HepG2 (cell line): ENCODE results near the gene UTP4. TPM values are rescaled to one million over a fixed set of nuclear protein-coding genes. Genes with fewer than 3 reads are reported as not detected.

Experiments
- AGO1 ChIP-seq: fragments of 200-400 bp; formaldehyde crosslinking; IDR thresholded peaks from 2 replicates; pipeline ENCODE4 v1.6.1; 2017; ENCODE audit warnings: mild to moderate bottlenecking, low read depth, low read length, moderate library complexity; ENCODE audit not compliant: poor library complexity, severe bottlenecking
- ARID3A ChIP-seq: IDR thresholded peaks from 2 replicates; pipeline ENCODE4 v1.6.1; 2012; ENCODE audit warnings: low read depth, low read length, improper control_type of control experiment
- BHLHE40 ChIP-seq: IDR thresholded peaks from 2 replicates; pipeline ENCODE4 v1.6.1; 2011; ENCODE audit warnings: low read length, improper control_type of control experiment
- CENPX ChIP-seq: sonication (generic); formaldehyde crosslinking; IDR thresholded peaks from 2 replicates; pipeline ENCODE4 v1.9.0; 2021; ENCODE audit warnings: mild to moderate bottlenecking, missing genetic modification reagents, moderate library complexity
- GZF1 ChIP-seq: sonication (generic); formaldehyde crosslinking; IDR thresholded peaks from 2 replicates; pipeline ENCODE4 v1.5.1; 2020; ENCODE audit warnings: mild to moderate bottlenecking, missing genetic modification reagents
- HOXA5 ChIP-seq: sonication (generic); formaldehyde crosslinking; IDR thresholded peaks from 2 replicates; pipeline ENCODE4 v1.4.0; 2020; ENCODE audit warnings: missing genetic modification reagents
- HOXD1 ChIP-seq: sonication (generic); formaldehyde crosslinking; IDR thresholded peaks from 2 replicates; pipeline ENCODE4 v1.5.0; 2020; ENCODE audit warnings: missing genetic modification reagents
- KLF16 ChIP-seq, 2 experiments: sonication (generic) in 1 of 2; formaldehyde crosslinking in 1 of 2; IDR thresholded peaks; 2 replicates each; pipeline versions ENCODE4 v1.6.1 to v1.8.0; 2016 to 2023; ENCODE audit warnings: missing genetic modification reagents in 2 of 2, missing compliant biosample characterization in 1 of 2
- LCORL ChIP-seq, 2 experiments: fragments of 450-650 bp in 1 of 2; sonication (generic) in 1 of 2; formaldehyde crosslinking in 1 of 2; IDR thresholded peaks; 2 replicates each; pipeline versions ENCODE4 v1.5.0 to v1.6.1; 2017 to 2020; ENCODE audit warnings: antibody characterized with exemption in 1 of 2, missing genetic modification reagents in 1 of 2
- NFE2 ChIP-seq: sonication (generic); formaldehyde crosslinking; IDR thresholded peaks from 2 replicates; pipeline ENCODE4 v1.4.0; 2020; ENCODE audit warnings: missing genetic modification reagents
- SIN3A ChIP-seq: IDR thresholded peaks from 2 replicates; pipeline ENCODE4 v1.6.1; 2011; ENCODE audit warnings: low read depth, mild to moderate bottlenecking, control low read depth, low read length, borderline replicate concordance
- SP2 ChIP-seq: sonication (generic); formaldehyde crosslinking; IDR thresholded peaks from 2 replicates; pipeline ENCODE4 v1.5.1; 2020; ENCODE audit warnings: mild to moderate bottlenecking, missing genetic modification reagents
- ZBTB1 ChIP-seq: sonication (generic); formaldehyde crosslinking; IDR thresholded peaks from 2 replicates; pipeline ENCODE4 v1.4.0; 2020; ENCODE audit warnings: missing genetic modification reagents, borderline replicate concordance
- ZKSCAN5 ChIP-seq: sonication (generic); formaldehyde crosslinking; IDR thresholded peaks from 2 replicates; pipeline ENCODE4 v1.5.1; 2020; ENCODE audit warnings: mild to moderate bottlenecking, missing genetic modification reagents
- ZNF180 ChIP-seq: sonication (generic); formaldehyde crosslinking; IDR thresholded peaks from 2 replicates; pipeline ENCODE4 v1.4.0; 2020; ENCODE audit warnings: low read depth, missing genetic modification reagents, borderline replicate concordance
- ZNF234 ChIP-seq: sonication (generic); formaldehyde crosslinking; conservative IDR thresholded peaks from 2 replicates; pipeline ENCODE4 v1.5.1; 2020; ENCODE audit warnings: mild to moderate bottlenecking, missing genetic modification reagents
- ZNF556 ChIP-seq: sonication (generic); formaldehyde crosslinking; IDR thresholded peaks from 2 replicates; pipeline ENCODE4 v1.4.0; 2020; ENCODE audit warnings: mild to moderate bottlenecking, missing genetic modification reagents, borderline replicate concordance
- ZNF839 ChIP-seq: sonication (generic); formaldehyde crosslinking; IDR thresholded peaks from 2 replicates; pipeline ENCODE4 v1.4.0; 2020; ENCODE audit warnings: missing genetic modification reagents, mild to moderate bottlenecking, borderline replicate concordance
- ZSCAN22 ChIP-seq: sonication (generic); formaldehyde crosslinking; IDR thresholded peaks from 2 replicates; pipeline ENCODE4 v1.4.0; 2020; ENCODE audit warnings: mild to moderate bottlenecking, missing genetic modification reagents
- polyA plus RNA-seq, 8 experiments: library from polyadenylated mRNA; depleted of rRNA in 3 of 8; stranded (reverse) in 7 of 8; unstranded in 1 of 8; fragments of >200 nt; fragmentation: Illumina TruSeq in 4 of 8; extraction: Trizol in 4 of 8; gene quantifications; 2 replicates each; pipeline versions ENCODE4 v1.2.1 to v1.2.3, GENCODE V29; 2011 to 2016; ENCODE audit warnings: low read depth in 4 of 8, missing spikeins in 1 of 8, mixed read lengths in 1 of 8; ENCODE audit not compliant: insufficient read depth in 1 of 8
- total RNA-seq, 5 experiments: library from RNA; depleted of rRNA; stranded (reverse); fragments of >200 nt; fragmentation: Illumina TruSeq; extraction: Trizol; gene quantifications; 2 replicates each; pipeline ENCODE4 v1.2.3, GENCODE V29; 2016; ENCODE audit warnings: low read depth in 1 of 5
- TF ChIP-seq, protein P1 (sequence below): sonication (generic); formaldehyde crosslinking; IDR thresholded peaks from 2 replicates; pipeline ENCODE4 v1.9.0; 2021; ENCODE audit warnings: missing genetic modification reagents, borderline replicate concordance
- TF ChIP-seq, protein P2 (sequence below): sonication (generic); formaldehyde crosslinking; IDR thresholded peaks from 2 replicates; pipeline ENCODE4 v1.5.1; 2020; ENCODE audit warnings: mild to moderate bottlenecking, missing genetic modification reagents, borderline replicate concordance

Gene UTP4
- total and polyA plus RNA-seq, 2 of the 13 experiments (the other 11 are each of a cell fraction or from before 2014, with no cell fraction given) = 30.0 to 85.8 TPM

- TF ChIP-seq ZSCAN22 (CRISPR knock-in tag) (0 out of 2 replicates have a peak, but pooled peaks have one; percentile 20), NFE2 (CRISPR knock-in tag) (no peak), ZNF234 (CRISPR knock-in tag) (no peak), GZF1 (peak; percentile 22; the same call in 1 of the 2 replicates), ARID3A (0 out of 2 replicates have a peak, but pooled peaks have one; percentile 12), SP2 (CRISPR knock-in tag) (peak; percentile 69; the same call in 1 of the 2 replicates), CENPX (CRISPR knock-in tag) (no peak), KLF16 (CRISPR knock-in tag; IDR thresholded peaks at IDR 0.05) (no peak; a peak in 1 of 4 replicates), SIN3A (peak; percentile 94; the same call in 1 of the 2 replicates), AGO1 (no peak), BHLHE40 (peak; percentile 65), ZNF556 (CRISPR knock-in tag) (no peak; the same call in 1 of the 2 replicates), HOXD1 (CRISPR knock-in tag) (no peak), ZNF180 (CRISPR knock-in tag) (no peak), LCORL (IDR thresholded peaks at IDR 0.05) (no peak), LCORL (CRISPR knock-in tag; IDR thresholded peaks at IDR 0.05) (no peak), HOXA5 (peak; percentile 46; the same call in 1 of the 2 replicates), ZKSCAN5 (CRISPR knock-in tag) (0 out of 2 replicates have a peak, but pooled peaks have one; percentile 15), ZBTB1 (CRISPR knock-in tag) (no peak), ZNF839 (CRISPR knock-in tag) (no peak)
- TF ChIP-seq, protein P1, sequence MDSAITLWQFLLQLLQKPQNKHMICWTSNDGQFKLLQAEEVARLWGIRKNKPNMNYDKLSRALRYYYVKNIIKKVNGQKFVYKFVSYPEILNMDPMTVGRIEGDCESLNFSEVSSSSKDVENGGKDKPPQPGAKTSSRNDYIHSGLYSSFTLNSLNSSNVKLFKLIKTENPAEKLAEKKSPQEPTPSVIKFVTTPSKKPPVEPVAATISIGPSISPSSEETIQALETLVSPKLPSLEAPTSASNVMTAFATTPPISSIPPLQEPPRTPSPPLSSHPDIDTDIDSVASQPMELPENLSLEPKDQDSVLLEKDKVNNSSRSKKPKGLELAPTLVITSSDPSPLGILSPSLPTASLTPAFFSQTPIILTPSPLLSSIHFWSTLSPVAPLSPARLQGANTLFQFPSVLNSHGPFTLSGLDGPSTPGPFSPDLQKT = no peak
- TF ChIP-seq, protein P2, sequence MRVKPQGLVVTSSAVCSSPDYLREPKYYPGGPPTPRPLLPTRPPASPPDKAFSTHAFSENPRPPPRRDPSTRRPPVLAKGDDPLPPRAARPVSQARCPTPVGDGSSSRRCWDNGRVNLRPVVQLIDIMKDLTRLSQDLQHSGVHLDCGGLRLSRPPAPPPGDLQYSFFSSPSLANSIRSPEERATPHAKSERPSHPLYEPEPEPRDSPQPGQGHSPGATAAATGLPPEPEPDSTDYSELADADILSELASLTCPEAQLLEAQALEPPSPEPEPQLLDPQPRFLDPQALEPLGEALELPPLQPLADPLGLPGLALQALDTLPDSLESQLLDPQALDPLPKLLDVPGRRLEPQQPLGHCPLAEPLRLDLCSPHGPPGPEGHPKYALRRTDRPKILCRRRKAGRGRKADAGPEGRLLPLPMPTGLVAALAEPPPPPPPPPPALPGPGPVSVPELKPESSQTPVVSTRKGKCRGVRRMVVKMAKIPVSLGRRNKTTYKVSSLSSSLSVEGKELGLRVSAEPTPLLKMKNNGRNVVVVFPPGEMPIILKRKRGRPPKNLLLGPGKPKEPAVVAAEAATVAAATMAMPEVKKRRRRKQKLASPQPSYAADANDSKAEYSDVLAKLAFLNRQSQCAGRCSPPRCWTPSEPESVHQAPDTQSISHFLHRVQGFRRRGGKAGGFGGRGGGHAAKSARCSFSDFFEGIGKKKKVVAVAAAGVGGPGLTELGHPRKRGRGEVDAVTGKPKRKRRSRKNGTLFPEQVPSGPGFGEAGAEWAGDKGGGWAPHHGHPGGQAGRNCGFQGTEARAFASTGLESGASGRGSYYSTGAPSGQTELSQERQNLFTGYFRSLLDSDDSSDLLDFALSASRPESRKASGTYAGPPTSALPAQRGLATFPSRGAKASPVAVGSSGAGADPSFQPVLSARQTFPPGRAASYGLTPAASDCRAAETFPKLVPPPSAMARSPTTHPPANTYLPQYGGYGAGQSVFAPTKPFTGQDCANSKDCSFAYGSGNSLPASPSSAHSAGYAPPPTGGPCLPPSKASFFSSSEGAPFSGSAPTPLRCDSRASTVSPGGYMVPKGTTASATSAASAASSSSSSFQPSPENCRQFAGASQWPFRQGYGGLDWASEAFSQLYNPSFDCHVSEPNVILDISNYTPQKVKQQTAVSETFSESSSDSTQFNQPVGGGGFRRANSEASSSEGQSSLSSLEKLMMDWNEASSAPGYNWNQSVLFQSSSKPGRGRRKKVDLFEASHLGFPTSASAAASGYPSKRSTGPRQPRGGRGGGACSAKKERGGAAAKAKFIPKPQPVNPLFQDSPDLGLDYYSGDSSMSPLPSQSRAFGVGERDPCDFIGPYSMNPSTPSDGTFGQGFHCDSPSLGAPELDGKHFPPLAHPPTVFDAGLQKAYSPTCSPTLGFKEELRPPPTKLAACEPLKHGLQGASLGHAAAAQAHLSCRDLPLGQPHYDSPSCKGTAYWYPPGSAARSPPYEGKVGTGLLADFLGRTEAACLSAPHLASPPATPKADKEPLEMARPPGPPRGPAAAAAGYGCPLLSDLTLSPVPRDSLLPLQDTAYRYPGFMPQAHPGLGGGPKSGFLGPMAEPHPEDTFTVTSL (CRISPR knock-in tag) = no peak
Observed at GRCh38 chr16:69132424-69133252, at the start of gene UTP4, which contains the start of gene CHTF8 (continued).
